GM21390 (cell line): Measurements from ENCODE around the gene RARG.
"Not testable (repeated sequence)": the region's sequence is repeated elsewhere in the genome, so short reads cannot be mapped to it uniquely, and the experiment has no call there.

ENCODE experiments used
- ATAC-seq: cut with Tn5 transposase; IDR thresholded peaks from one replicate; pipeline ENCODE4 v1.9.1; 2021; ENCODE audit not compliant: unreplicated experiment

The RARG gene

DNA sequence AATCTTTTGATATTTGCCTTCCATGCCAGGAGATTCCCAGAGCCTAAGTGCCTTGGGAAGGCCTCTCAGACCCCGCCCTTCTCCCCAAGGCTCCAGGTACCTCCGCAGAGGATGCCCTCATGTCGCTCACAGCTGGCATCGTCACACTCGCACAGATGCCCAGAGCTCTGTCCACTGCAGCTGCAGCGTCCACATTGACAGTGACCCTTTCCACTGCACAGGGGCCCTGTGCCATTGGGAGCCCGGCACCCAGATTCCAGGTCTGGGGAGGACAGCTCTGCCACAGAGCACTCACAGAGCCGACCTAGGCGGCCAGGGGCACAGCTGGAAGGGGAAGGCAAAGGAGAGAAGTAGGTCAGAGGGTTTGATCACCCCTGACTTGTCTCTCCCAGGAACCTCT, 39.0 kb downstream of the RARG start:
- no peak for ATAC-seq

- ATAC-seq: no peak
These were observed 39.4 kb downstream of the RARG start for GRCh38 chr12:53192531-53193021.

DNA sequence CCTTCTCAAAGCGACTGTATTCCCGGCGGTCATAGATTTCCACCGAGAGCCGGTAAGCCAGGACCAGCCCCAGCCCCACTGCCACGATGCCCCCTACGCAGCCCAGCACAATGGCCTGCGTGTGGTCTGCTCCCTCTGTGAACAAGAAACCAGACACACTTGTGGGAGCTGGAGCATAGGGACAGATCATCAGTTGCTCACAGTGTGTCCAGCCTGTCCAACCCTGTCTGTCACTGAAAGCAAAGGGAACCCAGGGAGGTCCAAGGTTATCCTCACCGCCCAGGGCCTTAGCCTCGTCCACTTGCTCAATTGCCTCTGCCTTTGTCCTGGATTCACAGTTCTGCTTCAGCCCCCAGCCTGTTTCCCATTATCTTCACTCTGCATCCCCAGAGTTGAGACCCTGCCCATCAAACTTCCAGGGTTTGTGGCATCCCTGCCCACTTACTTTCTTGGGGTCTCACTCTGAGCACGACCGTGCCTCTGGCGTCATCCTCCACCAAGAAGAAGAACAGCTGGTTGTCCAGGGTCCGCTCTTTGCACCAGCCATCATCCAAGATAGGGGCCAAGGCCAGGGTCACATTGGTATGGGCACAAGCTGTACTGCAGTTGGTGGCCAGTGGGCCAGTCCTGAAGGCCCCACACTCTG, 40.0 kb downstream of the RARG start:
- ATAC-seq: no peak

GRCh38 chr12:53191096-53191884, 40.7 kb downstream of the RARG start:
- ATAC-seq: no peak

GRCh38 chr12:53190108-53190729, 41.8 kb downstream of the RARG start:
- no peak for ATAC-seq

- no peak for ATAC-seq
These were observed 44.7 kb downstream of the RARG start for GRCh38 chr12:53187145-53187899.

DNA sequence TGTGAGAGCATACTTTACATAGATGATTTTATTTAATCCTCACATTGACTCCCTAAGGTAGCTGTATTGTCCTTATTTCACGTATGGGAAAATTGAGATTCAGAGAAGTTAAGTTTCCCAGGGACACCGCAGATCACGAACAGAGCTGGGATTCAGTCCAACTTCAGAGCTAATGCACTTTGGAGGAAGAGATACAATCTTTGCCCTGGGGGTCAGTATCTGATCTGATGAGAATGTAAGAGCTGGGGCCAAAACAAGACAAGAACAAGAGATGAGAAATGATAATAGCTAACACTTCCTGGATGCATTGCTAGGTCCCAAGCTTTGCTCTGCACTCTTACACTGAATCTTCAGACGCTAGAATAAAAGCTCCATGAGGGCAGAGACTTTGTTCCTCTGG, 45.3 kb downstream of the RARG start:
- ATAC-seq: no peak

- no peak for ATAC-seq
These were observed 46.3 kb downstream of the RARG start for GRCh38 chr12:53185582-53186153.

DNA sequence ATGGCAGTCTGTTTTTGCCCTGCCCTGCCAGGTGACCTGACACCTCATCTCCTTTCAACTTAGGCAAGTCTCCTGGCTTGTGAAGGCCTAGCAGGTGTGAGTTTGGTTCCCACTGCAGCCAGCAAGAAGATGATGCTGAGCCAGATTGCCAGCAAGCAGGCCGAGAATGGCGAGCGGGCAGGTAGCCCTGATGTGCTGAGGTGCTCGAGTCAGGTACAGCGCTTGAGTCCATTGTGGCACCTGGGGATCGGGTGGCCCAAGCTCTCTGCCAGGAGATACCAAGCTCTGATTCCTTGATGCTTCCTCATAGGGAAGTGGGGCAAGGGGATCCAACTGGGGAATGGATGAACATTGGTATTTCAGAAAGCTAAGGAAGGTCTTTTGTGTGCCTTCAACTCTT, 47.2 kb downstream of the RARG start:
- ATAC-seq: no peak

- ATAC-seq: no peak
These were observed 49.1 kb downstream of the RARG start for GRCh38 chr12:53182903-53183302.

DNA sequence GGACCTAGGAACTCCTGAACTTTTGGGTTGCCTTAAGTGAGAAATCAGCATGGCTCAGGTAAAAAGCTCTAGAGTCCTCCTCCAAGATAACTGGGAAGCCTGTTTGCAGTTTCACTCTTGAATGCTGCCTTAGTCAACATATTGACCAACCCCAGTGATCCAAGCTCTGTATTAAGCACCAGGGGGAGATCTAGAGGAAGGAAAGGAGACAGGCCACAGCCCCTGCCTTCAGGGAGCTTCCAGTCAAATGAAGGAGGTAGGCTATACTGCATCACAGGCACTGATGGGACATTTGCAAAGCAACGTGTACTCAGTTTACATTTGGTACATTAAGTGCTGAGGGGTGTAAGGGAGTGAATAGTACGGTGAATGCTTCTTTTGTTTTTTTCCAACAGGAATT, 50.1 kb downstream of the RARG start:
- ATAC-seq: no peak

DNA sequence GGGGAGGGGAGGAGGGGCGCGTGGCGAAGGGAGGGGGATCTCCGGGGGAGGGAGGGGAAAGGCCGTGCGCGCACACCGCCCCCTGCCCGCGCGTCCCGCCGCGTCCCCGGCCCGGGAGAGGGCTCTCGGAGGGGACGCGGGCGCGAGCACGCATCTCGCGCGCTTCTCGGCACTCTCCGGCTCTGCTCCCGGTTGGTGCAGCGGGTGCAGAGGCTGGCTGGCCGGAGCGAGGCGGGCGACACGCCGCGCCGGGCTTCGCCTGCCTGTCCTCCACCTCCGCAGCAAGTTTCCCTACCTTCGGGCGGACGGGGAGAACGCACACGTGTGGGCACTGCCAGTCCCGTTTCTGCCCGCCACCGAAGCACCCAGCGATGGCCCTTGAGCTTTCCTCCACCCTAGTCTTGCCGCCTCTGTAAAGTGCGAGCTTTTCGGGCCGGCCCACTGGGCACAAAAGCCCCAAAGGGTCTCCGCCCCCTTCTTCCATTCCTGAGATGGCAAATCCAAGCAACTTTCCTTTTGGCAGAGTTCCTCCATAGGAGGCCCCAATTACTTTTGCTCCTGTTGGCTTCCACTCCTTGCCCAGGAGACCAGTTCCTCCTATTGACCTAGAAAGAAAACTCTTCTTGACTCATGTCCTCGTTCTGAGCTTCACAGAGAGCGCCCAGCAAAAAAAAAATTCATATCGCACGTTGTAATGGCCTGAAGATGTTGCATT, 50.9 kb downstream of the RARG start:
- ATAC-seq: peak; percentile 45

- peak; percentile 92 for ATAC-seq
These were observed 51.6 kb downstream of the RARG start, which contains the start of the genes CSAD and ZNF740 for GRCh38 chr12:53180220-53180930. Gene CSAD, minus strand, starts transcription at chr12:53180925. Its CDS starts 7,455 bp downstream, at chr12:53173470. Gene ZNF740, plus strand, starts transcription at chr12:53180722. Its CDS starts 1,262 bp downstream, at chr12:53181984.

DNA sequence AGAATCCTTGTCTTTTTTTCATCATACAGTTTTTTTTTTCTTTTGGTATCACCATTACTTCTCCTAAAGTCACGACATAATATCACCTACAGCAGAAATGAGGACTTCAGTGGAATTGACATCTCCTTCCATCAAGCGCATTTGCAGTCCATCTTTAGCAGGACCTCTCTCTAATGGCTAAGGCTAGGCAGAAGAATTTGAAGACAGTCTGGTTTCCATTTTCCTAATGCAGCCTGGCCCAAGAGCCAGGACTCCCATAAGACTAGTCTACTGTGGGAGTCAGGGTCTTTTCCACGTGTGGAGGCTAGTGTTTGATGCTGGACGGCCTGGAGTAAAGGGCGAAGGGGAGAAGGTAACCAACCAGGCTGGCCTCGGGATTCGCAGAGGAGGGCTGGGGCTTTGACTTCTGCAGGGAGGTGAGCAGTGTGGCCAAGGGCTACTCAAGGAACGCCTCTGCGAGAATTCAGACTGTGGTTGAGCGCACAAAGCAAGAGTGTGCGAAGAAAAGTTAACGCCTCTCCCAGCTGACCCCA, 52.3 kb downstream of the RARG start:
- peak; percentile 6 for ATAC-seq

GRCh38 chr12:53178803-53179202, 53.2 kb downstream of the RARG start:
- ATAC-seq: not testable (repeated sequence)

DNA sequence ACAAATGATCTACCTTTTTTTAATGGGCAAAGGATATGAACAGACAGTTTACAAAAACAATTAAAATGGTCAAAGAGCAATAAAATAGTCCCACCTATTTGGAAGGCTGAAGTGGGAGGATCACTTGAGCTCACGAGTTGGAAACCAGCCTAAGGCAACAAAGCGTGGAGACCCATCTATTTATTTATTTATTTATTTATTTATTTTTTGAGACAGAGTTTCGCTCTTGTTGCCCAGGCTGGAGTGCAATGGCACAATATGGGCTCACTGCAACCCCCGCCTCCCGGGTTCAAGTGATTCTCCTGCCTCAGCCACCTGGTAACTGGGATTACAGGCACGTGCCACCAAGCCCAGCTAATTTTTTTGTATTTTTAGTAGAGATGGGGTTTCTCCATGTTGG, 54.6 kb downstream of the RARG start:
- ATAC-seq: not testable (repeated sequence)

DNA sequence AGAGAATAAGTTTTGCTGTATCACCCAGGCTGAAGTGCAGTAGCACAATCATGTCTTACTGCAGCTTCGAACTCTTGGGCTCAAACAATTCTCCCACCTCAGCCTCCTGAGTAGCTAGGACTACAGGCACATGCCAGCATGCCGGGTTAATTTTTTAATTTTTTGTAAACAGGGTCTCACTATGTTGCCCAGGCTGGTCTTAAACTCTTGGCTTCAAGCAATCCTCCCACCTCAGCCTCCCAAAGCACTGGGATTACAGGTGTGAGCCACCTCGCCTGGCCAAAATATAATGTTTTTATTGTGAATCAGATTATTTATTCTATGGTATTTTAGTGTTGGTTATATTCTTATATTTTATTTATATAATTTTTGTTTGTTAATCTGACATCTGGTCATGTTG, 55.3 kb downstream of the RARG start:
- ATAC-seq: no peak

DNA sequence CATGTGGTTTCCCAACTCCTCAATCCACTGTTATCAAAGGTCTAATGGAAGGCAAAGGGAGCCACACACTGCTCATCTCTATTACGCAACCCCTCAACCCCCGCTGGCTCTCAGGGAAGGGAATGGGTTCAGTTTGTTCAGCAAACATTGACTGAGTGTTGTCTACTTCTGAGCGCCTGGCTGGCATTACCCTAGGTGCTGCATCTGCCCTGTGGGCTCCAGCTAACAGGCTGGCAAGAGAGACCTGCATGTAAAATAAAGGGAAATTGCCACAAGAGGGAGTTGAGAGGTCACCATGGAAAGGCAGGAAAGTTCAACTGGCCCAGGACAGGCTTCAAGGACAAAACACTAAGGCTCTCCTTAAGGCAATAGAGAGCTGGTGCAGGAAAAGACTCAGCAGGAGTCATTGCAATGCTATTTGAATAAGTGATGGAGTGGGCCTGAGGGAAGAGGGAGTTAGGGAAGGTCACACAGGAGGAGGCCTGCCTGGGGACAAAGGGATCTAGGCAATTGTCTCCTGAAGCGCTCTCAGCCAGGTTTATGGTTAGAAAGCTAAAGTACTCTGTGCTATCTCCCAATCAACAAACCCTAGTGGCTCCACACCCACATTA, 57.0 kb downstream of the RARG start:
- no peak for ATAC-seq
